H9 (cell line): ENCODE measurements around the gene FYN. TPM values are rescaled to one million over a fixed set of nuclear protein-coding genes. Genes with fewer than 3 reads are reported as not detected.

ENCODE experiments used
- DNase-seq: peaks from one replicate; pipeline ENCODE4 v3.0.0-alpha.2; 2017
- H2AFZ ChIP-seq: one replicate; pipeline ENCODE4 v1.6.1; 2013; ENCODE audit warnings: mild to moderate bottlenecking, low read length, control low read depth, moderate library complexity
- H2AK5ac ChIP-seq: 2 replicates; pipeline ENCODE4 v1.6.1; 2013; ENCODE audit warnings: low read length, control low read depth, mixed read lengths; ENCODE audit not compliant: insufficient read length
- H2BK120ac ChIP-seq: one replicate; pipeline ENCODE4 v1.6.1; 2013; ENCODE audit warnings: low read depth, mild to moderate bottlenecking, low read length, control low read depth, inconsistent platforms; ENCODE audit not compliant: poor library complexity, severe bottlenecking
- H2BK12ac ChIP-seq: 2 replicates; pipeline ENCODE4 v1.6.1; 2013; ENCODE audit warnings: low read length, control low read depth, mixed read lengths, low read depth; ENCODE audit not compliant: insufficient read length
- H2BK15ac ChIP-seq: 2 replicates; pipeline ENCODE4 v1.6.1; 2013; ENCODE audit warnings: low read depth, low read length, control low read depth
- H2BK20ac ChIP-seq: one replicate; pipeline ENCODE4 v1.6.1; 2013; ENCODE audit warnings: low read depth, mild to moderate bottlenecking, low read length, control low read depth, inconsistent platforms; ENCODE audit not compliant: poor library complexity, severe bottlenecking
- H2BK5ac ChIP-seq: 2 replicates; pipeline ENCODE4 v1.6.1; 2013; ENCODE audit warnings: low read length, control low read depth, mixed read lengths; ENCODE audit not compliant: insufficient read length
- H3K14ac ChIP-seq: 2 replicates; pipeline ENCODE4 v1.6.1; 2013; ENCODE audit warnings: low read length, control low read depth; ENCODE audit not compliant: insufficient read depth
- H3K18ac ChIP-seq: 2 replicates; pipeline ENCODE4 v1.6.1; 2013; ENCODE audit warnings: low read depth, mild to moderate bottlenecking, mixed read lengths, low read length, control low read depth; ENCODE audit not compliant: insufficient read length
- H3K23ac ChIP-seq: 2 replicates; pipeline ENCODE4 v1.6.1; 2013; ENCODE audit warnings: low read length, control low read depth, mixed read lengths, low read depth; ENCODE audit not compliant: insufficient read length
- H3K23me2 ChIP-seq: 2 replicates; pipeline ENCODE4 v1.6.1; 2013; ENCODE audit warnings: low read depth, mild to moderate bottlenecking, mixed read lengths, low read length, control low read depth; ENCODE audit not compliant: insufficient read length, poor library complexity, severe bottlenecking
- H3K27ac ChIP-seq: 2 replicates; pipeline ENCODE4 v1.5.1; 2013; ENCODE audit warnings: low read length, control low read depth, mixed read lengths, low read depth; ENCODE audit not compliant: insufficient read length
- H3K27me3 ChIP-seq: 2 replicates; pipeline ENCODE4 v1.6.1; 2013; ENCODE audit warnings: low read length, control low read depth, inconsistent platforms; ENCODE audit not compliant: insufficient read depth
- H3K4ac ChIP-seq: 2 replicates; pipeline ENCODE4 v1.6.1; 2013; ENCODE audit warnings: low read depth, mild to moderate bottlenecking, control low read depth, inconsistent platforms, low read length, moderate library complexity
- H3K4me1 ChIP-seq: 2 replicates; pipeline ENCODE4 v1.6.1; 2013; ENCODE audit warnings: low read length, control low read depth, inconsistent platforms; ENCODE audit not compliant: insufficient read depth
- H3K4me2 ChIP-seq: 2 replicates; pipeline ENCODE4 v1.6.1; 2013; ENCODE audit warnings: low read length, control low read depth, mixed read lengths; ENCODE audit not compliant: insufficient read length, insufficient read depth
- H3K56ac ChIP-seq: 2 replicates; pipeline ENCODE4 v1.6.1; 2013; ENCODE audit warnings: low read depth, mild to moderate bottlenecking, mixed read lengths, low read length, control low read depth; ENCODE audit not compliant: insufficient read length
- H3K79me1 ChIP-seq: 2 replicates; pipeline ENCODE4 v1.6.1; 2013; ENCODE audit warnings: low read depth, mild to moderate bottlenecking, moderate library complexity, low read length, control low read depth, inconsistent platforms; ENCODE audit not compliant: insufficient read depth, poor library complexity, severe bottlenecking
- H3K79me2 ChIP-seq: 2 replicates; pipeline ENCODE4 v1.6.1; 2013; ENCODE audit warnings: low read length, control low read depth, inconsistent platforms; ENCODE audit not compliant: insufficient read depth
- H3K9ac ChIP-seq: 2 replicates; pipeline ENCODE4 v1.6.1; 2013; ENCODE audit warnings: low read length, control low read depth, mixed read lengths; ENCODE audit not compliant: insufficient read length; ENCODE audit errors: extremely low read depth
- H3K9me3 ChIP-seq: one replicate; pipeline ENCODE4 v1.6.1; 2013; ENCODE audit warnings: low read depth, low read length, inconsistent platforms; ENCODE audit not compliant: control insufficient read depth
- H3T11ph ChIP-seq: one replicate; pipeline ENCODE4 v1.6.1; 2013; ENCODE audit warnings: mild to moderate bottlenecking, low read length, control low read depth, inconsistent platforms
- H4K20me1 ChIP-seq: one replicate; pipeline ENCODE4 v1.6.1; 2013; ENCODE audit not compliant: control insufficient read depth, insufficient read length, insufficient read depth
- H4K5ac ChIP-seq: 2 replicates; pipeline ENCODE4 v1.6.1; 2013; ENCODE audit warnings: low read depth, mild to moderate bottlenecking, mixed read lengths, low read length, control low read depth; ENCODE audit not compliant: insufficient read length
- H4K8ac ChIP-seq: replicated peaks from 2 replicates; pipeline ENCODE4 v1.6.1; 2013; ENCODE audit warnings: low read length, control low read depth, mixed read lengths, low read depth; ENCODE audit not compliant: insufficient read length
- H4K91ac ChIP-seq: 2 replicates; pipeline ENCODE4 v1.6.1; 2013; ENCODE audit warnings: low read depth, mild to moderate bottlenecking, moderate library complexity, mixed read lengths, low read length, control low read depth; ENCODE audit not compliant: insufficient read length
- H3K27ac Mint-ChIP-seq, 3 experiments: 2 replicates in 2 of 3; 3 replicates in 1 of 3; pipeline ENCODE4 v1.8.0; 2020 to 2021; ENCODE audit warnings: mixed read lengths in 3 of 3, mild to moderate bottlenecking in 1 of 3, moderate library complexity in 1 of 3
- H3K27me3 Mint-ChIP-seq: 2 replicates; pipeline ENCODE4 v1.8.0; 2021; ENCODE audit warnings: low read depth, mild to moderate bottlenecking, moderate library complexity, mixed read lengths
- H3K36me3 Mint-ChIP-seq, 3 experiments: 2 replicates in 2 of 3; 3 replicates in 1 of 3; pipeline ENCODE4 v1.8.0; 2020 to 2021; ENCODE audit warnings: low read depth in 3 of 3, mixed read lengths in 3 of 3; ENCODE audit not compliant: insufficient read depth in 1 of 3
- H3K4me1 Mint-ChIP-seq, 2 experiments: 2 replicates each; pipeline ENCODE4 v1.8.0; 2020; ENCODE audit warnings: mixed read lengths in 2 of 2
- H3K4me3 Mint-ChIP-seq, 2 experiments: 2 replicates in 1 of 2; 3 replicates in 1 of 2; pipeline ENCODE4 v1.8.0; 2020 to 2021; ENCODE audit warnings: mild to moderate bottlenecking in 2 of 2, mixed read lengths in 2 of 2, moderate library complexity in 1 of 2
- H3K9me3 Mint-ChIP-seq, 2 experiments: 2 replicates in 1 of 2; 3 replicates in 1 of 2; pipeline ENCODE4 v1.8.0; 2020; ENCODE audit warnings: mild to moderate bottlenecking in 2 of 2, mixed read lengths in 2 of 2, moderate library complexity in 1 of 2
- WGBS: extraction: QIAGEN DNeasy Blood & Tissue Kit; methylation state at CpG from one replicate; pipeline ENCODE4 v1.1.7; 2013; ENCODE audit warnings: missing lambda C conversion rate, low lambda C conversion rate, mixed read lengths; ENCODE audit not compliant: insufficient read length; ENCODE audit errors: extremely low coverage; 5-methylcytosine and 5-hydroxymethylcytosine counted together
- total RNA-seq: library from RNA; stranded (reverse); gene quantifications from 2 replicates; pipeline ENCODE4 v1.2.1, GENCODE V29; 2021
- TF ChIP-seq, protein P1 (sequence below): fragments of 200-600 bp; sonication (generic); conservative IDR thresholded peaks from 3 replicates; pipeline ENCODE4 v1.8.0; 2021; ENCODE audit warnings: antibody characterized with exemption, mild to moderate bottlenecking

The FYN gene
- total RNA-seq, 1 experiment from 2014 or later, result 64.8 TPM

DNA sequence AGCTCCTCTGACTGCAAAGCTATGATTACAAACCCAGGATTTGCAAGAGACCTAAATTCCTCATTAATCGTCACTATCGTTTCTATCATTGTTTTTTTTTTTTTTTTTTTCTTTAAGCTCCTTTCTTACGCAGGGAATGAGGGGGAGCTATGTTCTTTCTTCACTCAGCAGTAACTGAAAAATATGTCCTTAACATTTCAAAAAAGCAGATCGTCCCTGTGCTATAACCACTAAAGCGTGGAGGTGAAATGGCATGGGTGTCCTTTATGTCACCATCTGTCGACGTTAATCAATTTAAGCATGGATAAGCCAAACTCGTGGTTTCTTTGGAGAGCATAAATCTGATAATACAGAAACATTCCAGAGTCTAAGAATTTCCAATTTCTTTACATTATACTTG, 199.7 kb downstream of the FYN start:
- TF ChIP-seq, protein P1, sequence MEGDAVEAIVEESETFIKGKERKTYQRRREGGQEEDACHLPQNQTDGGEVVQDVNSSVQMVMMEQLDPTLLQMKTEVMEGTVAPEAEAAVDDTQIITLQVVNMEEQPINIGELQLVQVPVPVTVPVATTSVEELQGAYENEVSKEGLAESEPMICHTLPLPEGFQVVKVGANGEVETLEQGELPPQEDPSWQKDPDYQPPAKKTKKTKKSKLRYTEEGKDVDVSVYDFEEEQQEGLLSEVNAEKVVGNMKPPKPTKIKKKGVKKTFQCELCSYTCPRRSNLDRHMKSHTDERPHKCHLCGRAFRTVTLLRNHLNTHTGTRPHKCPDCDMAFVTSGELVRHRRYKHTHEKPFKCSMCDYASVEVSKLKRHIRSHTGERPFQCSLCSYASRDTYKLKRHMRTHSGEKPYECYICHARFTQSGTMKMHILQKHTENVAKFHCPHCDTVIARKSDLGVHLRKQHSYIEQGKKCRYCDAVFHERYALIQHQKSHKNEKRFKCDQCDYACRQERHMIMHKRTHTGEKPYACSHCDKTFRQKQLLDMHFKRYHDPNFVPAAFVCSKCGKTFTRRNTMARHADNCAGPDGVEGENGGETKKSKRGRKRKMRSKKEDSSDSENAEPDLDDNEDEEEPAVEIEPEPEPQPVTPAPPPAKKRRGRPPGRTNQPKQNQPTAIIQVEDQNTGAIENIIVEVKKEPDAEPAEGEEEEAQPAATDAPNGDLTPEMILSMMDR, result no peak
- H3K23me2 ChIP-seq, result no peaks in the 10 kb centered on the region
- peaks cover 7 to 24% (median 14%) of the 10 kb centered on the region in 3 experiments; a peak in 6 of 7 replicates for H3K36me3 Mint-ChIP-seq
- no peaks in the 10 kb centered on the region for H3K79me2 ChIP-seq
- no peak overlapping the region for H3K56ac ChIP-seq
- no peak for DNase-seq
- no peak overlapping the region for H3K4ac ChIP-seq
- no peak overlapping the region for H2BK20ac ChIP-seq
- H3K4me1 ChIP-seq, result peaks cover 7% of the 10 kb centered on the region; the same call in 1 of the 2 replicates
- H4K8ac ChIP-seq, result no peak overlapping the region
- no peak overlapping the region for H3K18ac ChIP-seq
- H3K9ac ChIP-seq, result no peak overlapping the region
- H3K23ac ChIP-seq, result no peak overlapping the region
- no peaks in the 10 kb centered on the region for H3K27me3 ChIP-seq
- no peak overlapping the region for H2BK5ac ChIP-seq
- H3K4me3 Mint-ChIP-seq, result no peak overlapping the region
- H3K27me3 Mint-ChIP-seq, result no peaks in the 10 kb centered on the region; the same call in 1 of the 2 replicates
- H2AFZ ChIP-seq, result no peak overlapping the region
- no peaks in the 10 kb centered on the region for H3K9me3 ChIP-seq
- no peak overlapping the region for H2BK12ac ChIP-seq
- H3K27ac ChIP-seq, result no peak overlapping the region
- no peak overlapping the region for H4K5ac ChIP-seq
- H3K9me3 Mint-ChIP-seq, result no peaks in the 10 kb centered on the region
- no peak overlapping the region for H4K91ac ChIP-seq
- WGBS, result no CpG with 5 or more reads among the region's 8 CpGs
- no peak overlapping the region for H3K4me2 ChIP-seq
- H2AK5ac ChIP-seq, result no peak overlapping the region
- H3K4me1 Mint-ChIP-seq, result peaks cover 33 to 48% of the 10 kb centered on the region in 2 experiments
- no peak overlapping the region for H3K14ac ChIP-seq
- no peak overlapping the region for H3T11ph ChIP-seq
- H2BK120ac ChIP-seq, result no peak overlapping the region
- H4K20me1 ChIP-seq, result no peaks in the 10 kb centered on the region
- peak overlapping the region in 2 of 3 experiments; percentile 59 to 95; a peak in 4 of 7 replicates for H3K27ac Mint-ChIP-seq
- no peaks in the 10 kb centered on the region for H3K79me1 ChIP-seq
- no peak overlapping the region for H2BK15ac ChIP-seq
